ENCODE data around the gene AGPS. TPM values are rescaled to one million over a fixed set of nuclear protein-coding genes. Genes with fewer than 3 reads are reported as not detected.

Gene AGPS
- total and polyA plus RNA-seq, 2 experiments from 2014 or later, result 22.9 to 36.7 TPM

DNA sequence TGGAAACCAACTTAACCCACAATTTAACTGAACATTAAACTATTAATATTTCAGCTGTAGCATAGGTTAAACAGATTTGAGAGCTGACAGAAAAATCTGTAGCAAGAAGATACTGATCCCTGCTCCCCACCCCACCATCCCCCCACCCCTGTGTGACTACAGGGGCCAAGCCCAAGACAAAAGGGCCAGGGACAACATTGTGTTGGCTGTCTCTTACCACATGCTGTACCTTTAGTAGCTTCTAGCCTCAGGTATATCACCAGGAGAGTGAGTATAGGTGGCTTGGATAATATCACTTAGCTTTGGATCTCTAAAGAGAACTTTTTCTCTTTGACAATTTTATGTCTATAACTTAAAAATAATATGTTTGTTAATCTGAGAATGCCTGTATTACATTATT, 140.7 kb downstream of the AGPS start:
- in situ Hi-C loops (cut with MboI), result no loop called here

DNA sequence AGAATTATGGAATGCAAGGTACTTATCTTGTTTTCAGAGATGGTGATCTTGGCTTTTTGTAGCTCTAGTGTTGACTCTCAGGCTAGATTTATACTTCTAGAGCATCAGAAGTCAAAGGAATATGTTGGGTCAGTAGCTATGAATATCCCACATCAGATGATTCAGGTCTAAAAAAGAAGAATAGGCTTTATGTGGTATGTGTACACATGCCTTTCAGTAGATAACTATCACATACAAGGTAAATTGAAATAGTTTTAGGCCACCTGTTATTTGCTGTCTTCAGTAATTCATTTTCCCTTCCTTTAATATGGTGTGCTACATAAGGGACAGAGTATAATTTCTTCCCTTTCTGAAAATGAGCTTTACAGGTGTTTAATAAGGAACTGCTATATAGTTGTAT, 142.4 kb downstream of the AGPS start:
- no peak overlapping the region for H2AFZ ChIP-seq
- TF ChIP-seq EZH2phosphoT487 (IDR thresholded peaks at IDR 0.05; ENCODE audit: insufficient read depth, low read depth) (no peak), EZH2 (IDR thresholded peaks at IDR 0.05; ENCODE audit: insufficient read depth, poor library complexity, severe bottlenecking) (no peak)
- H3K36me3 ChIP-seq (ENCODE audit: low read depth), result no peaks in the 10 kb centered on the region
- H3K4me2 ChIP-seq (ENCODE audit: unreplicated experiment), result no peak overlapping the region
- no peak for DNase-seq
- no peaks in the 10 kb centered on the region for H3K27me3 ChIP-seq (replicated peaks; ENCODE audit: insufficient read depth)
- no peak overlapping the region for H3K4me3 ChIP-seq
- H3K4me1 ChIP-seq (ENCODE audit: insufficient read depth), result no peaks in the 10 kb centered on the region
- no peaks in the 10 kb centered on the region for H3F3A ChIP-seq (ENCODE audit: insufficient read depth)
- no peaks in the 10 kb centered on the region for H3K9me2 ChIP-seq (ENCODE audit: insufficient read depth)
- H3K27ac ChIP-seq, result no peak overlapping the region
- no peaks in the 10 kb centered on the region for H3K79me2 ChIP-seq (ENCODE audit: insufficient read depth)
- H3K9me3 ChIP-seq (ENCODE audit: low read depth), result no peaks in the 10 kb centered on the region
- in situ Hi-C loops (cut with MboI), result no loop called here
- H4K20me1 ChIP-seq (ENCODE audit: insufficient read depth), result no peaks in the 10 kb centered on the region
- H3K9ac ChIP-seq, result no peak overlapping the region

More for the DNA sequence above, 140.7 kb downstream of the AGPS start:
- Histone ChIP-seq H3K27me3 (replicated peaks; ENCODE audit: insufficient read depth) (no peaks in the 10 kb centered on the region), H3K9me3 (ENCODE audit: low read depth) (no peaks in the 10 kb centered on the region), H3K36me3 (ENCODE audit: low read depth) (no peaks in the 10 kb centered on the region), H3K9me2 (ENCODE audit: insufficient read depth) (no peaks in the 10 kb centered on the region), H3F3A (ENCODE audit: insufficient read depth) (no peaks in the 10 kb centered on the region), H3K79me2 (ENCODE audit: insufficient read depth) (no peaks in the 10 kb centered on the region), H4K20me1 (ENCODE audit: insufficient read depth) (no peaks in the 10 kb centered on the region), H3K27ac (no peak overlapping the region), H3K4me2 (ENCODE audit: unreplicated experiment) (no peak overlapping the region), H3K4me3 (no peak overlapping the region), H3K9ac (no peak overlapping the region), H2AFZ (no peak overlapping the region), H3K4me1 (ENCODE audit: insufficient read depth) (no peaks in the 10 kb centered on the region)
- DNase-seq, result no peak
- TF ChIP-seq EZH2phosphoT487 (IDR thresholded peaks at IDR 0.05; ENCODE audit: insufficient read depth, low read depth), result no peak
- TF ChIP-seq EZH2 (IDR thresholded peaks at IDR 0.05; ENCODE audit: insufficient read depth, poor library complexity, severe bottlenecking), result no peak

DNA sequence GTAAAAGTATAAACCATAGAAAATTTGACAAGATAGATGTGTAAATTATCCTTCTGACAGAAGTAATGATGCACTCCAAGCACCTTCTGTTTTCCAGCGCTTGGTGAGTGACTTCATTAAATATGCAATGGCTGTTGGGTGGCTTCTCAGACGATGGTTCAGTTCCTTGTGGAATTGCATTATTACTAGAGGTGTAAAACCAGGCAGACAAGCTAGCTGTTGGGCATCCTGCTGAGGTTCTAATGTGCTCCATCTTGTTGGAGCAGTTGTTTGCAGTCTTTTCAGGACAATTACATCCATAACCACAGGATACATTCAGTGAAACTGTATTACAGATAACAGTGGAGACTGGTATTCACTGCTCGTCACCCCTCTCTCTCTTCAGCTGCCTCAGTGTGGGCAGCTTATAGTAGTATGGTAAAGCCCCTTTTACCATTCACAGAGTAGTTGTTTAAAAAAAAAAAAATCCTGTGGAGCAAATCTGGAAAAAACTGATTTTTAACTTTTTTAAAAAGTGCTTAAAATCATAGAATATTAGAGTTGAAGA, 143.5 kb downstream of the AGPS start:
- in situ Hi-C loops (cut with MboI), result no loop called here
- WGBS, 2 experiments (ENCODE audit: low coverage in 1 of 2, low lambda C conversion rate in 2 of 2, missing lambda C conversion rate in 2 of 2), result 97% methylated on average over 3 of the region's 3 CpGs
- no peak overlapping the region for H3K4me3 ChIP-seq

GRCh38 chr2:177537213-177537612, 144.6 kb downstream of the AGPS start:
- Histone ChIP-seq H3K36me3 (ENCODE audit: low read depth) (no peaks in the 10 kb centered on the region), H3K4me3 (no peak overlapping the region), H3K9ac (no peak overlapping the region), H3K9me3 (ENCODE audit: low read depth) (no peaks in the 10 kb centered on the region), H3K4me2 (ENCODE audit: unreplicated experiment) (no peak overlapping the region), H3F3A (ENCODE audit: insufficient read depth) (peaks cover 6% of the 10 kb centered on the region; the same call in 1 of the 2 replicates), H3K27me3 (replicated peaks; ENCODE audit: insufficient read depth) (no peaks in the 10 kb centered on the region), H3K27ac (no peak overlapping the region), H3K4me1 (ENCODE audit: insufficient read depth) (peaks cover 1% of the 10 kb centered on the region; the same call in 1 of the 2 replicates), H3K9me2 (ENCODE audit: insufficient read depth) (no peaks in the 10 kb centered on the region), H4K20me1 (ENCODE audit: insufficient read depth) (no peaks in the 10 kb centered on the region), H2AFZ (no peak overlapping the region), H3K79me2 (ENCODE audit: insufficient read depth) (no peaks in the 10 kb centered on the region)
- TF ChIP-seq EZH2 (IDR thresholded peaks at IDR 0.05; ENCODE audit: insufficient read depth, poor library complexity, severe bottlenecking) (no peak), EZH2phosphoT487 (IDR thresholded peaks at IDR 0.05; ENCODE audit: insufficient read depth, low read depth) (no peak)
- in situ Hi-C loops (cut with MboI), result no loop called here
- WGBS, 2 experiments (ENCODE audit: low coverage in 1 of 2, low lambda C conversion rate in 2 of 2, missing lambda C conversion rate in 2 of 2), result 98 to 100% methylated on average over 1 of the region's 1 CpG
- DNase-seq, result no peak

More for the DNA sequence above, 143.5 kb downstream of the AGPS start:
- Histone ChIP-seq H4K20me1 (ENCODE audit: insufficient read depth) (no peaks in the 10 kb centered on the region), H3F3A (ENCODE audit: insufficient read depth) (no peaks in the 10 kb centered on the region), H3K27ac (no peak overlapping the region), H3K36me3 (ENCODE audit: low read depth) (no peaks in the 10 kb centered on the region), H3K4me1 (ENCODE audit: insufficient read depth) (no peaks in the 10 kb centered on the region), H2AFZ (no peak overlapping the region), H3K9me2 (ENCODE audit: insufficient read depth) (no peaks in the 10 kb centered on the region), H3K9me3 (ENCODE audit: low read depth) (no peaks in the 10 kb centered on the region), H3K9ac (no peak overlapping the region), H3K27me3 (replicated peaks; ENCODE audit: insufficient read depth) (no peaks in the 10 kb centered on the region), H3K4me2 (ENCODE audit: unreplicated experiment) (no peak overlapping the region), H3K79me2 (ENCODE audit: insufficient read depth) (no peaks in the 10 kb centered on the region)
- no peak for DNase-seq
- TF ChIP-seq EZH2phosphoT487 (IDR thresholded peaks at IDR 0.05; ENCODE audit: insufficient read depth, low read depth) (no peak), EZH2 (IDR thresholded peaks at IDR 0.05; ENCODE audit: insufficient read depth, poor library complexity, severe bottlenecking) (no peak)

DNA sequence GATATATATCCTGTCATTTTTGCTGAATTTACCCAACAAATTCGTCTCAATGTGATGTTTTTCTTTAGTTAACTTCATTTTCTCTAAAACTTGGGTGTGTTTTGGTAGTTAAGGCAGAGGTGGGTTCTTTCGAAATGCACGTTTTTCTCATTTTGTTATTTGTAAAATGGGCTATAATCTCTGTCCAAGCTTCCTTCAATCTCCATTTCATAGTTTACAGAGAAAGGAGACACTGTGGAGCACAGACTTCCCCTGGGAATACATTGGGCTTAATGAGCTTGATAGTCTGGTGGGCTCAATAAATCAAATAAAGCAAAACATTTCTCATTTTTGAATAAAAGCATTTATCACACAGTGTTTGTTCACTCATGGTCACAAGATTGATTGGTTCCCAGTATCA, 145.1 kb downstream of the AGPS start:
- no peaks in the 10 kb centered on the region for H3K9me3 ChIP-seq (ENCODE audit: low read depth)
- H3K4me2 ChIP-seq (ENCODE audit: unreplicated experiment), result no peak overlapping the region
- H2AFZ ChIP-seq, result no peak overlapping the region
- peaks cover 10% of the 10 kb centered on the region for H3F3A ChIP-seq (ENCODE audit: insufficient read depth)
- TF ChIP-seq EZH2phosphoT487 (IDR thresholded peaks at IDR 0.05; ENCODE audit: insufficient read depth, low read depth) (no peak), EZH2 (IDR thresholded peaks at IDR 0.05; ENCODE audit: insufficient read depth, poor library complexity, severe bottlenecking) (no peak)
- no peak for DNase-seq
- H3K9me2 ChIP-seq (ENCODE audit: insufficient read depth), result no peaks in the 10 kb centered on the region
- H3K9ac ChIP-seq, result no peak overlapping the region
- in situ Hi-C loops (cut with MboI), result no loop called here
- H4K20me1 ChIP-seq (ENCODE audit: insufficient read depth), result no peaks in the 10 kb centered on the region
- no peaks in the 10 kb centered on the region for H3K79me2 ChIP-seq (ENCODE audit: insufficient read depth)
- no peaks in the 10 kb centered on the region for H3K36me3 ChIP-seq (ENCODE audit: low read depth)
- H3K27me3 ChIP-seq (replicated peaks; ENCODE audit: insufficient read depth), result no peaks in the 10 kb centered on the region
- no peak overlapping the region for H3K4me3 ChIP-seq
- peaks cover 6% of the 10 kb centered on the region for H3K4me1 ChIP-seq (ENCODE audit: insufficient read depth)
- WGBS, 2 experiments (ENCODE audit: low coverage in 1 of 2, low lambda C conversion rate in 2 of 2, missing lambda C conversion rate in 2 of 2), result 45% methylated on average over 3 of the region's 3 CpGs
- H3K27ac ChIP-seq, result no peak overlapping the region

All from GM23248 (cell line).